SK-N-MC (cell line): Measurements from ENCODE around the gene KMT2C.

ENCODE experiments used
- DNase-seq: peaks from one replicate; pipeline ENCODE4 v3.0.0-alpha.2; 2011; ENCODE audit warnings: low read depth, low spot score
- H3K27ac ChIP-seq: fragments of 200-600 bp; sonication (generic); 2 replicates; pipeline ENCODE4 v1.5.1; 2016; ENCODE audit warnings: mixed run types
- H3K36me3 ChIP-seq: fragments of 200-600 bp; sonication (generic); 2 replicates; pipeline ENCODE4 v1.6.1; 2017; ENCODE audit warnings: antibody characterized with exemption, low read length, mixed read lengths; ENCODE audit not compliant: insufficient read depth
- H3K4me3 ChIP-seq: fragments of 200-600 bp; sonication (generic); 2 replicates; pipeline ENCODE4 v1.5.1; 2016
- H3K9ac ChIP-seq: fragments of 200-600 bp; sonication (generic); 2 replicates; pipeline ENCODE4 v1.8.0; 2017; ENCODE audit warnings: mixed run types, mixed read lengths; ENCODE audit not compliant: insufficient read length
- H3K9me3 ChIP-seq: fragments of 200-600 bp; sonication (generic); 2 replicates; pipeline ENCODE4 v1.6.1; 2017; ENCODE audit warnings: low read depth, mild to moderate bottlenecking, antibody characterized with exemption, low read length, moderate library complexity, mixed read lengths
- EZH2 ChIP-seq: fragments of 200-600 bp; sonication (generic); IDR thresholded peaks from one replicate; pipeline ENCODE4 v1.6.1; 2017; ENCODE audit warnings: antibody characterized with exemption
- FOXP2 ChIP-seq: optimal IDR thresholded peaks from 2 replicates; pipeline ENCODE3; 2011; ENCODE audit warnings: mild to moderate bottlenecking, moderate library complexity; ENCODE audit not compliant: insufficient read depth; ENCODE audit errors: extremely low read length, control extremely low read depth
- POLR2AphosphoS5 ChIP-seq: IDR thresholded peaks from 2 replicates; pipeline ENCODE4 v1.6.1; 2012; ENCODE audit warnings: mild to moderate bottlenecking, low read depth, low read length, borderline replicate concordance

The KMT2C gene

GRCh38 chr7:152200395-152200794 is 235.4 kb downstream of the KMT2C start:
- Histone ChIP-seq H3K4me3 (no peak overlapping the region), H3K9me3 (no peaks in the 10 kb centered on the region), H3K36me3 (peaks cover 32% of the 10 kb centered on the region), H3K9ac (no peak overlapping the region), H3K27ac (no peak overlapping the region)
- DNase-seq, result no peak
- no peak for TF ChIP-seq POLR2AphosphoS5
- TF ChIP-seq EZH2, result no peak
- no peak for TF ChIP-seq FOXP2

- no peak for TF ChIP-seq FOXP2
- no peak for TF ChIP-seq POLR2AphosphoS5
- TF ChIP-seq EZH2, result no peak
- Histone ChIP-seq H3K9ac (no peak overlapping the region), H3K4me3 (no peak overlapping the region), H3K36me3 (peaks cover 56% of the 10 kb centered on the region), H3K27ac (no peak overlapping the region), H3K9me3 (no peaks in the 10 kb centered on the region)
- no peak for DNase-seq
These were observed 239.4 kb downstream of the KMT2C start for GRCh38 chr7:152196391-152196790.

GRCh38 chr7:152193880-152194279 is 241.9 kb downstream of the KMT2C start:
- peaks cover 65% of the 10 kb centered on the region for H3K36me3 ChIP-seq
- no peaks in the 10 kb centered on the region for H3K9me3 ChIP-seq
- no peak overlapping the region for H3K9ac ChIP-seq
- no peak overlapping the region for H3K4me3 ChIP-seq
- no peak for TF ChIP-seq EZH2
- no peak overlapping the region for H3K27ac ChIP-seq
- DNase-seq, result no peak

- Histone ChIP-seq H3K9me3 (no peaks in the 10 kb centered on the region), H3K4me3 (no peak overlapping the region), H3K36me3 (peaks cover 76% of the 10 kb centered on the region), H3K9ac (no peak overlapping the region), H3K27ac (no peak overlapping the region)
- DNase-seq, result no peak
- no peak for TF ChIP-seq EZH2
- no peak for TF ChIP-seq POLR2AphosphoS5
- no peak for TF ChIP-seq FOXP2
These were observed 246.7 kb downstream of the KMT2C start for GRCh38 chr7:152189061-152189460.

GRCh38 chr7:152185558-152185957 is 250.2 kb downstream of the KMT2C start:
- peaks cover 80% of the 10 kb centered on the region for H3K36me3 ChIP-seq
- DNase-seq, result no peak
- H3K9me3 ChIP-seq, result no peaks in the 10 kb centered on the region
- no peak overlapping the region for H3K27ac ChIP-seq
- no peak for TF ChIP-seq EZH2
- TF ChIP-seq POLR2AphosphoS5, result no peak
- no peak for TF ChIP-seq FOXP2
- H3K4me3 ChIP-seq, result no peak overlapping the region
- no peak overlapping the region for H3K9ac ChIP-seq

- Histone ChIP-seq H3K27ac (no peak overlapping the region), H3K9ac (no peak overlapping the region), H3K4me3 (no peak overlapping the region), H3K36me3 (peaks cover 78% of the 10 kb centered on the region), H3K9me3 (no peaks in the 10 kb centered on the region)
- DNase-seq, result no peak
- TF ChIP-seq POLR2AphosphoS5 (no peak), EZH2 (no peak)
These were observed 255.2 kb downstream of the KMT2C start for GRCh38 chr7:152180587-152180986.

GRCh38 chr7:152180048-152180447 is 255.8 kb downstream of the KMT2C start:
- Histone ChIP-seq H3K4me3 (no peak overlapping the region), H3K9ac (no peak overlapping the region), H3K9me3 (no peaks in the 10 kb centered on the region), H3K36me3 (peaks cover 74% of the 10 kb centered on the region), H3K27ac (no peak overlapping the region)
- TF ChIP-seq POLR2AphosphoS5, result no peak
- no peak for TF ChIP-seq EZH2
- no peak for TF ChIP-seq FOXP2
- DNase-seq, result no peak

GRCh38 chr7:152178405-152179058 is 257.3 kb downstream of the KMT2C start:
- Histone ChIP-seq H3K4me3 (no peak overlapping the region), H3K9me3 (no peaks in the 10 kb centered on the region), H3K36me3 (peaks cover 74% of the 10 kb centered on the region), H3K27ac (no peak overlapping the region), H3K9ac (no peak overlapping the region)
- no peak for DNase-seq
- TF ChIP-seq FOXP2 (no peak), POLR2AphosphoS5 (no peak), EZH2 (no peak)

- H3K36me3 ChIP-seq, result peaks cover 75% of the 10 kb centered on the region
- DNase-seq, result no peak
- H3K9ac ChIP-seq, result no peak overlapping the region
- H3K27ac ChIP-seq, result no peak overlapping the region
- TF ChIP-seq POLR2AphosphoS5 (no peak), FOXP2 (no peak), EZH2 (no peak)
- H3K9me3 ChIP-seq, result no peaks in the 10 kb centered on the region
- H3K4me3 ChIP-seq, result no peak overlapping the region
These were observed 258.0 kb downstream of the KMT2C start for GRCh38 chr7:152177681-152178404.
